ENCODE measurements around the gene INTS1.

The INTS1 gene

DNA sequence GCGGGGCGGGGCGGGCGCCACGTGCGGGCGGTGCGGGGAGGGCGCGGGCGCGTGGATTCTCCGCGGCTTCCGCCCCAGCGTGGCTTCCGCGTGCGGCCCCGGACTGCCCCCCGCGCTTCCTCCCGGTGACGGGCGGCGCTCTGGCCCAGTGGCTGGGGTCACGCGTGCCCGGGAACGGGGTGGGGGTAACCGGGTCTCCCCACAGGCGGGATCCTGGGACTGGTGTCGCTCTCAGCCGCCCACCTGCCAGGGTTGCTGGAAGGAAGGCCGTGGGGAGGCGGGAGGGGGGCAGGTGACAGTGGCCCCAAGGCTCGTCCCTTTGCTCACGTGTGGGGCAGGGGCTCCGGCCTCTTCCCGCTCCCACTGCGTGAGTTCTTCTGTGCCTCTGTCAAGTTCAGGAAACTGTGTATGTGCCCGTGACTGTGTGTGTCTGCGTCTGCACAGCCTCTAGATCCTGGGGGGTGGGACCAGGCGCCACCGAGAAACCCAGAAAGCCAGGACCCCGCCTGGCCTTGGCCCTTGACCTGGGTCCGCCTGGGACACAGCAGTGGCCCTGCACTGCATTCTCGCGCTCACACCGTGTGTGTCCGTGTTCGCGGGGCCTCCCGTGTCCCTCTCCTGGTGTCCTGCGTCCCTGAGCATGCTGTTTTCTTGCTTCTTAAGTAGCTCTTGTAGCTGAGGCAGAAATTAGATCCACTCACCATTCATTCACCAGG is 27.2 kb upstream of the INTS1 start:
- no peak for TF ChIP-seq TAF1 (IDR thresholded peaks at IDR 0.05; ENCODE audit: borderline replicate concordance, insufficient read depth, low read length)
- no peak for TF ChIP-seq POLR2AphosphoS5 (IDR thresholded peaks at IDR 0.05; ENCODE audit: low read depth, low read length)
- TF ChIP-seq REST (IDR thresholded peaks at IDR 0.05; ENCODE audit: insufficient read depth in 1 of 2, low read depth in 2 of 2, low read length in 2 of 2): no peak
- TF ChIP-seq FOXP2 (optimal IDR thresholded peaks at IDR 0.05; ENCODE audit: borderline replicate concordance, extremely low read depth, extremely low read length, insufficient read depth): no peak
- no peak for TF ChIP-seq SIN3A (IDR thresholded peaks at IDR 0.05; ENCODE audit: borderline replicate concordance, insufficient read depth, low read length)

- TF ChIP-seq TAF1 (IDR thresholded peaks at IDR 0.05; ENCODE audit: borderline replicate concordance, insufficient read depth, low read length) (no peak), FOXP2 (optimal IDR thresholded peaks at IDR 0.05; ENCODE audit: borderline replicate concordance, extremely low read depth, extremely low read length, insufficient read depth) (no peak), POLR2AphosphoS5 (IDR thresholded peaks at IDR 0.05; ENCODE audit: low read depth, low read length) (no peak), SIN3A (IDR thresholded peaks at IDR 0.05; ENCODE audit: borderline replicate concordance, insufficient read depth, low read length) (no peak), REST (IDR thresholded peaks at IDR 0.05; ENCODE audit: insufficient read depth in 1 of 2, low read depth in 2 of 2, low read length in 2 of 2) (no peak)
Observed at GRCh38 chr7:1530946-1531262, 26.7 kb upstream of the INTS1 start.

- no peak for TF ChIP-seq POLR2AphosphoS5 (IDR thresholded peaks at IDR 0.05; ENCODE audit: low read depth, low read length)
- no peak for TF ChIP-seq TAF1 (IDR thresholded peaks at IDR 0.05; ENCODE audit: borderline replicate concordance, insufficient read depth, low read length)
- TF ChIP-seq SIN3A (IDR thresholded peaks at IDR 0.05; ENCODE audit: borderline replicate concordance, insufficient read depth, low read length): no peak
- no peak for TF ChIP-seq REST (IDR thresholded peaks at IDR 0.05; ENCODE audit: insufficient read depth in 1 of 2, low read depth in 2 of 2, low read length in 2 of 2)
- TF ChIP-seq FOXP2 (optimal IDR thresholded peaks at IDR 0.05; ENCODE audit: borderline replicate concordance, extremely low read depth, extremely low read length, insufficient read depth): no peak
Observed at GRCh38 chr7:1529383-1530116, 25.4 kb upstream of the INTS1 start.

DNA sequence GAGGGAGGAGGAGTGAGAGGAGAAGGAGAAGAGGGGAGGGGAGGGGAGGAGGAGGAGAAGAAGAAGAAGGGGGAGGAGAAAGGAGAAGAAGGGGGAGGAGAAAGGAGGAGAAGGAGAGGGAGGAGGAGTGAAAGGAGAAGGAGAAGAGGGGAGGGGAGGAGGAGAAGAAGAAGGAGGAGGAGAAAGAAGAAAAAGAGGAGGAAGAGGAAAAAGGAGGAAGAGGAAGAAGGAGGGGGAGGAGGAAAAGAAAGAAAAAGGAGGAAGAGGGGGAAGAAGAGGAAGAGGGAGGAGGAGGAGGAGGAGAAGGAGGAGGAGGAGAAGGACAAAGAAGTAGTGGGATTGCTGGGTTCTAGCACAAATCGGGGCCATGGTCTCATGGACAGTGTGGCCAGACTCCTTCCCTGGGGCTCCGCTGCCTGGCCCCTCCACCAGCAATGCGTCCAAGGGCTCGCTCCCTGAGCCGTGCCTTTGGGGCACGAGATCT is 22.1 kb upstream of the INTS1 start:
- TF ChIP-seq TAF1 (IDR thresholded peaks at IDR 0.05; ENCODE audit: borderline replicate concordance, insufficient read depth, low read length) (no peak), POLR2AphosphoS5 (IDR thresholded peaks at IDR 0.05; ENCODE audit: low read depth, low read length) (no peak), SIN3A (IDR thresholded peaks at IDR 0.05; ENCODE audit: borderline replicate concordance, insufficient read depth, low read length) (no peak), FOXP2 (optimal IDR thresholded peaks at IDR 0.05; ENCODE audit: borderline replicate concordance, extremely low read depth, extremely low read length, insufficient read depth) (no peak), REST (IDR thresholded peaks at IDR 0.05; ENCODE audit: insufficient read depth in 1 of 2, low read depth in 2 of 2, low read length in 2 of 2) (no peak)

All from PFSK-1 (cell line).